ENCODE measurements around the gene XRCC1. TPM values are rescaled to one million over a fixed set of nuclear protein-coding genes. Genes with fewer than 3 reads are reported as not detected.
"Not testable (repeated sequence)": the region's sequence is repeated elsewhere in the genome, so short reads cannot be mapped to it uniquely, and the experiment has no call there.

Gene XRCC1
- total RNA-seq, 3 donors from 2014 or later (not counting 1 experiment from before 2014, with no cell fraction given) = 33.2 to 43.9 (median 40.7) TPM

DNA sequence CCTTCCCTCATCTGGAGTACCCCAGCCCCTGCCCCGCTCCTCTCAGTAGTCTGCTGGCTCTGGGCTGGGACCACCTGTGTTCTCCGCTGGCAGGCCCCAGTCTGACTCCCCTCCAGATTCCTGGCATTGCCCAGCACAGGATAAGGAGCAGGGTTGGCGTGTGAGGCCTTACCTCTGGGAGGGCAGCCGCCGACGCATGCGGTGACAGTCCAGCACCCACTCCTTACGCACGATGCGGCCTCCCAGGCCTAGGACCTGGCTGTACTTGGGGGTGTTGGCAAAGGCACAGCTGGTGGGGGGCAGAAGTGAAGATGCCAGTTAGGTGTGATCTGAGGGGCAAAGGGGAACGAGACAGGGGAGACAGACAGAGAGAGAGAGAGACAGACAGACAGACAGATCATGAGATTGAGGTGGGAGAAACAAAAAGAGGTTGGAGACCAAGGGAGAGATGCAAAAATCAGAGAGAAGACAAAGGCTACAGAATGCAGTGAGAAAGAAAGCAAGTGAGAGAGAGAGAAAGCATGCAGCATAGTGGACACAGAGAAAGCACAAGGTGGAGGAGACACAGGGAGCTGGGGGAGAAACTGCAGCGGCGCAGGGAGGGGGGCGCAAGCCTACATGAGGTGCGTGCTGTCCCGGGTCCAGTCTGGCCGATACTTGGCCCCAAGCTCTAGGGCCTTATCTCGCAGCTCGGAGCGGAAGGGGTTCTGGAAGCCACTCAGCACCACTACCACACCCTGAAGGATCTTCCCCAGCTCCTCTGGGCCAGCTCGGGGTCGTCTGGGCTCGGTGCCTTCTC is 23.7 kb downstream of the XRCC1 start:
- no peak overlapping the region for H3K27ac ChIP-seq (ENCODE audit: low read length)
- H3K36me3 Mint-ChIP-seq = no peaks in the 10 kb centered on the region
- TF ChIP-seq, protein P1, sequence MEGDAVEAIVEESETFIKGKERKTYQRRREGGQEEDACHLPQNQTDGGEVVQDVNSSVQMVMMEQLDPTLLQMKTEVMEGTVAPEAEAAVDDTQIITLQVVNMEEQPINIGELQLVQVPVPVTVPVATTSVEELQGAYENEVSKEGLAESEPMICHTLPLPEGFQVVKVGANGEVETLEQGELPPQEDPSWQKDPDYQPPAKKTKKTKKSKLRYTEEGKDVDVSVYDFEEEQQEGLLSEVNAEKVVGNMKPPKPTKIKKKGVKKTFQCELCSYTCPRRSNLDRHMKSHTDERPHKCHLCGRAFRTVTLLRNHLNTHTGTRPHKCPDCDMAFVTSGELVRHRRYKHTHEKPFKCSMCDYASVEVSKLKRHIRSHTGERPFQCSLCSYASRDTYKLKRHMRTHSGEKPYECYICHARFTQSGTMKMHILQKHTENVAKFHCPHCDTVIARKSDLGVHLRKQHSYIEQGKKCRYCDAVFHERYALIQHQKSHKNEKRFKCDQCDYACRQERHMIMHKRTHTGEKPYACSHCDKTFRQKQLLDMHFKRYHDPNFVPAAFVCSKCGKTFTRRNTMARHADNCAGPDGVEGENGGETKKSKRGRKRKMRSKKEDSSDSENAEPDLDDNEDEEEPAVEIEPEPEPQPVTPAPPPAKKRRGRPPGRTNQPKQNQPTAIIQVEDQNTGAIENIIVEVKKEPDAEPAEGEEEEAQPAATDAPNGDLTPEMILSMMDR (IDR thresholded peaks at IDR 0.05) = no peak
- ATAC-seq (no peak), DNase-seq (no peak)
- no peaks in the 10 kb centered on the region for H3K27me3 Mint-ChIP-seq (ENCODE audit: low read depth in 2 of 2)
- H3K4me3 ChIP-seq (ENCODE audit: low read length) = no peak overlapping the region
- no peaks in the 10 kb centered on the region for H3K9me3 ChIP-seq (ENCODE audit: control insufficient read depth, insufficient read depth, low read length)
- no peak overlapping the region for H3K4me3 Mint-ChIP-seq
- intact Hi-C loops (cut with micrococcal nuclease) = no loop called here
- H3K27ac Mint-ChIP-seq = no peak overlapping the region
- H3K4me1 ChIP-seq (ENCODE audit: control insufficient read depth, insufficient read depth, low read length) = peaks cover 7% of the 10 kb centered on the region
- H3K9me3 Mint-ChIP-seq = no peaks in the 10 kb centered on the region
- H3K36me3 ChIP-seq (ENCODE audit: control insufficient read depth, insufficient read depth, low read length) = peaks cover 36% of the 10 kb centered on the region
- no peaks in the 10 kb centered on the region for H3K27me3 ChIP-seq (ENCODE audit: control insufficient read depth, insufficient read depth, low read length)
- peaks cover 8 to 11% of the 10 kb centered on the region in 2 donors for H3K4me1 Mint-ChIP-seq
- WGBS (ENCODE audit: insufficient coverage) = 94% methylated on average over 23 of the region's 23 CpGs

DNA sequence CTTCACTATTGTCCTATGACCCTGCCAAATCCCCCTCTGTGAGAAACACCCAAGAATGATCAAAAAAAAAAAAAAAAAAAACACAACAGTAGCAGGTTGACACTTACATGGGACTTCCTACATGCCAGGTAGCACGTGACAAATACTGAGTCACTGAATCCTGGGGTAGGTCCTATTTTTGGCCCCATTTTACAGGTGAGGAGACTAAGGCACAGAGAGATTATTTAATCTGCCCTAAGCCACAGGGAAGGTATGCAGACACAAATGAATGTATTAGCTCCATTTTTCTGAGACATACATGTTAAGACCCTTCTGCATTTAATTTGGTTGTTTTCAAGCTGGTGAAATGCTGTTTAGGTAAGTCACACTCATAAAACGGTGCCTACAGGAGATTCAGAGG is 26.6 kb downstream of the XRCC1 start:
- TF ChIP-seq, protein P1 (IDR thresholded peaks at IDR 0.05) = no peak
- Histone ChIP-seq H3K27me3 (ENCODE audit: control insufficient read depth, insufficient read depth, low read length) (no peaks in the 10 kb centered on the region), H3K4me3 (ENCODE audit: low read length) (no peak overlapping the region), H3K9me3 (ENCODE audit: control insufficient read depth, insufficient read depth, low read length) (no peaks in the 10 kb centered on the region), H3K27ac (ENCODE audit: low read length) (no peak overlapping the region), H3K4me1 (ENCODE audit: control insufficient read depth, insufficient read depth, low read length) (no peaks in the 10 kb centered on the region), H3K36me3 (ENCODE audit: control insufficient read depth, insufficient read depth, low read length) (peaks cover 40% of the 10 kb centered on the region)
- no peaks in the 10 kb centered on the region for H3K4me1 Mint-ChIP-seq
- H3K27ac Mint-ChIP-seq = no peak overlapping the region
- 81% methylated on average over 1 of the region's 2 CpGs for WGBS (ENCODE audit: insufficient coverage)
- no peaks in the 10 kb centered on the region for H3K36me3 Mint-ChIP-seq
- H3K4me3 Mint-ChIP-seq = no peak overlapping the region
- ATAC-seq (no peak), DNase-seq (no peak)
- H3K9me3 Mint-ChIP-seq = no peaks in the 10 kb centered on the region
- intact Hi-C loops (cut with micrococcal nuclease) = no loop called here
- H3K27me3 Mint-ChIP-seq (ENCODE audit: low read depth in 2 of 2) = no peaks in the 10 kb centered on the region

DNA sequence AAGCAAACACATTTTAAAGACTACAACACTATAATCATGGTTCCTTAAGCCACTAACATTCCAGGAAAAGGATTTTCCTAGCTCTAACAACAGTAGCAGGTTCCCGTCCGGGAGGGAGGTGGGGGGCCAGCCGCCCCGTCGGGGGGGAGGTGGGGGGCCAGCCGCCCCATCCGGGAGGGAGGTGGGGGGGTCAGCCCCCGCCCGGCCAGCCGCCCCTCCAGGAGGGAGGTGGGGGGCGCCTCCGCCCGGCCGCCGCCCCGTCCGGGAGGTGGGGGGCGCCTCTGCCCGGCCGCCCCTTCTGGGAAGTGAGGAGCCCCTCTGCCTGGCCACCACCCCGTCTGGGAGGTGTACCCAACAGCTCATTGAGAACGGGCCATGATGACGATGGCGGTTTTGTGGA is 27.4 kb downstream of the XRCC1 start:
- intact Hi-C loops (cut with micrococcal nuclease); DNase-seq; H3K9me3 ChIP-seq (ENCODE audit: control insufficient read depth, insufficient read depth, low read length); H3K4me3 Mint-ChIP-seq; ATAC-seq; H3K4me1 Mint-ChIP-seq; H3K4me1 ChIP-seq (ENCODE audit: control insufficient read depth, insufficient read depth, low read length); H3K36me3 Mint-ChIP-seq; H3K27ac Mint-ChIP-seq; H3K27ac ChIP-seq (ENCODE audit: low read length); H3K9me3 Mint-ChIP-seq; H3K4me3 ChIP-seq (ENCODE audit: low read length); H3K27me3 Mint-ChIP-seq (ENCODE audit: low read depth in 2 of 2); H3K27me3 ChIP-seq (ENCODE audit: control insufficient read depth, insufficient read depth, low read length): not testable (repeated sequence)
- WGBS (ENCODE audit: insufficient coverage) = no CpG with 5 or more reads among the region's 24 CpGs
- H3K36me3 ChIP-seq (ENCODE audit: control insufficient read depth, insufficient read depth, low read length) = peaks cover 42% of the 10 kb centered on the region

DNA sequence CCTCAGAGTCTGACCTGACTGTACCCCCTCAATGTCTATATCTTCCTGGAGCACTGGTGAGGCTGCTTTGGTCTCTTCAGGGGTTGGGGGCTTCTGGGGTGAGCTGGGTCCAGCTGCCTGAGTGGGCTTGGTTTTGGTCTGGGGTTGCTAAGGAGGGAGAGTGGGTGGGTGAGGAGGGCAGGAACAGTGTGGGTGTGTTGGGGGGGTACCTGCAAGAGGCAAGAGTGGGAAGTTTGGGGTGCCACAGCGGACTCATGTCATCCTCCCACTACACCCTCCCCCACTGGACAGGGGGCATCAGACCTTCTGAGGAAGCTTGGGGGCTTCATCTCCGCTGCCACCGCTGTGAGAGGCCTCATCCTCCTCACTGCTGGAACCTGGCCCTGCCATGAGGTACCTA is 28.7 kb downstream of the XRCC1 start:
- Mint-ChIP-seq H3K36me3 (no peaks in the 10 kb centered on the region), H3K27me3 (ENCODE audit: low read depth in 2 of 2) (no peaks in the 10 kb centered on the region), H3K4me3 (no peak overlapping the region), H3K4me1 (no peaks in the 10 kb centered on the region), H3K9me3 (no peaks in the 10 kb centered on the region), H3K27ac (no peak overlapping the region)
- intact Hi-C loops (cut with micrococcal nuclease) = no loop called here
- TF ChIP-seq, protein P1 (IDR thresholded peaks at IDR 0.05) = no peak
- H3K27ac ChIP-seq (ENCODE audit: low read length) = no peak overlapping the region
- peaks cover 39% of the 10 kb centered on the region for H3K36me3 ChIP-seq (ENCODE audit: control insufficient read depth, insufficient read depth, low read length)
- no peaks in the 10 kb centered on the region for H3K4me1 ChIP-seq (ENCODE audit: control insufficient read depth, insufficient read depth, low read length)
- WGBS (ENCODE audit: insufficient coverage) = 100% methylated on average over 2 of the region's 3 CpGs
- no peaks in the 10 kb centered on the region for H3K27me3 ChIP-seq (ENCODE audit: control insufficient read depth, insufficient read depth, low read length)
- H3K9me3 ChIP-seq (ENCODE audit: control insufficient read depth, insufficient read depth, low read length) = no peaks in the 10 kb centered on the region
- no peak for DNase-seq
- ATAC-seq = no peak
- H3K4me3 ChIP-seq (ENCODE audit: low read length) = no peak overlapping the region
